ENCODE data around the gene INSC.

Gene INSC

GRCh38 chr11:15227011-15227410 is 112.3 kb downstream of the INSC start:
- DNase-seq, result no peak

GRCh38 chr11:15228331-15228849 is 113.7 kb downstream of the INSC start:
- DNase-seq, result no peak

- DNase-seq, result no peak
Observed at GRCh38 chr11:15229069-15229468, 114.3 kb downstream of the INSC start.

- no peak for DNase-seq
Observed at GRCh38 chr11:15232496-15232895, 117.8 kb downstream of the INSC start.

- DNase-seq, result no peak
Observed at GRCh38 chr11:15233371-15234165, 118.8 kb downstream of the INSC start.

- DNase-seq, result no peak
Observed at GRCh38 chr11:15234796-15235195, 120.1 kb downstream of the INSC start.

GRCh38 chr11:15236559-15236958 is 121.8 kb downstream of the INSC start:
- DNase-seq, result no peak

GRCh38 chr11:15238856-15239255 is 124.1 kb downstream of the INSC start:
- no peak for DNase-seq

GRCh38 chr11:15248749-15249148 is 134.0 kb downstream of the INSC start:
- DNase-seq, result no peak

GRCh38 chr11:15258433-15259165 is 143.9 kb downstream of the INSC start:
- no peak for DNase-seq

GRCh38 chr11:15266999-15267398 is 152.3 kb downstream of the INSC start:
- no peak for DNase-seq

- DNase-seq, result no peak
Observed at GRCh38 chr11:15268598-15268997, 153.9 kb downstream of the INSC start.

GRCh38 chr11:15275141-15275540 is 160.4 kb downstream of the INSC start:
- no peak for DNase-seq

- DNase-seq, result no peak
Observed at GRCh38 chr11:15276621-15277020, 161.9 kb downstream of the INSC start.

GRCh38 chr11:15278128-15278527 is 163.4 kb downstream of the INSC start:
- DNase-seq, result no peak

- DNase-seq, result no peak
Observed at GRCh38 chr11:15280393-15280792, 165.7 kb downstream of the INSC start.

GRCh38 chr11:15282754-15283153 is 168.0 kb downstream of the INSC start:
- no peak for DNase-seq

GRCh38 chr11:15286465-15286864 is 171.7 kb downstream of the INSC start:
- no peak for DNase-seq

GRCh38 chr11:15288863-15289262 is 174.1 kb downstream of the INSC start:
- no peak for DNase-seq

- DNase-seq, result no peak
Observed at GRCh38 chr11:15289723-15290122, 175.0 kb downstream of the INSC start.

GRCh38 chr11:15291885-15292284 is 177.2 kb downstream of the INSC start:
- DNase-seq, result no peak

- DNase-seq, result no peak
Observed at GRCh38 chr11:15293975-15294620, 179.4 kb downstream of the INSC start.

GRCh38 chr11:15295695-15296094 is 181.0 kb downstream of the INSC start:
- DNase-seq, result no peak
